Transverse colon (tissue), 4 donors: ENCODE data around the gene LDHAL6A.

Experiments used
- POLR2A ChIP-seq: fragments of 450-650 bp; IDR thresholded peaks from one replicate; pipeline ENCODE4 v1.6.1; 2016; ENCODE audit warnings: antibody characterized with exemption, mild to moderate bottlenecking, moderate library complexity
- POLR2AphosphoS5 ChIP-seq, 3 donors: sonication (generic); formaldehyde crosslinking; IDR thresholded peaks; one replicate each; pipeline ENCODE4 v1.6.1; 2016; ENCODE audit warnings: antibody characterized with exemption in 3 of 3
- TF ChIP-seq, protein P1 (sequence below), 5 experiments: fragments of 200-600 bp in 3 of 5; fragments of 450-650 bp in 2 of 5; sonication (generic) in 3 of 5; IDR thresholded peaks; 1 replicate in 2 of 5; 2 replicates in 3 of 5; pipeline ENCODE4 v1.5.1; 2016 to 2017; ENCODE audit warnings: antibody characterized with exemption in 5 of 5, inconsistent platforms in 3 of 5, mild to moderate bottlenecking in 2 of 5, moderate library complexity in 1 of 5

DNA sequence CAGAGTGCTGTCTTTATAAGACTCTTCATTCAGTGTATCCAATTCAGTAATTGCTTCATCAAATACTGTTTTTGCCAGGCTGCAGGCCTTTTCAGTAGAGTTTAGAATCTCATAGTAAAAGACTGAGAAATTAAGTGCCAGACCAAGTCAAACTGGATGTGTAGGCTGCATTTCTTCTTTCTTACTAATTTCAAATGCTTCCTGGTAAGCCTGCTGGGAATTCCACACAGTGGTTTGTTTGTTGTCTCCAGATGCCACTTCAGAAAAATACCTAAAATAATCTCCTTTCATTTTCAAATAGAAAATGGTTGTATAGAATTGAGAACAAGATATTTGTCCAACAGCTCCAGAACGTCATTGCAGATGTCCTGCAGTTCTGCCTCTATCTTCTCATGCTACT lies 34.7 kb downstream of the LDHAL6A start:
- TF ChIP-seq POLR2A, result no peak
- TF ChIP-seq, protein P1, sequence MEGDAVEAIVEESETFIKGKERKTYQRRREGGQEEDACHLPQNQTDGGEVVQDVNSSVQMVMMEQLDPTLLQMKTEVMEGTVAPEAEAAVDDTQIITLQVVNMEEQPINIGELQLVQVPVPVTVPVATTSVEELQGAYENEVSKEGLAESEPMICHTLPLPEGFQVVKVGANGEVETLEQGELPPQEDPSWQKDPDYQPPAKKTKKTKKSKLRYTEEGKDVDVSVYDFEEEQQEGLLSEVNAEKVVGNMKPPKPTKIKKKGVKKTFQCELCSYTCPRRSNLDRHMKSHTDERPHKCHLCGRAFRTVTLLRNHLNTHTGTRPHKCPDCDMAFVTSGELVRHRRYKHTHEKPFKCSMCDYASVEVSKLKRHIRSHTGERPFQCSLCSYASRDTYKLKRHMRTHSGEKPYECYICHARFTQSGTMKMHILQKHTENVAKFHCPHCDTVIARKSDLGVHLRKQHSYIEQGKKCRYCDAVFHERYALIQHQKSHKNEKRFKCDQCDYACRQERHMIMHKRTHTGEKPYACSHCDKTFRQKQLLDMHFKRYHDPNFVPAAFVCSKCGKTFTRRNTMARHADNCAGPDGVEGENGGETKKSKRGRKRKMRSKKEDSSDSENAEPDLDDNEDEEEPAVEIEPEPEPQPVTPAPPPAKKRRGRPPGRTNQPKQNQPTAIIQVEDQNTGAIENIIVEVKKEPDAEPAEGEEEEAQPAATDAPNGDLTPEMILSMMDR (IDR thresholded peaks at IDR 0.05), result no peak
- no peak for TF ChIP-seq POLR2AphosphoS5 (IDR thresholded peaks at IDR 0.05)
